ENCODE measurements around the gene RPS4Y2.

The RPS4Y2 gene

DNA sequence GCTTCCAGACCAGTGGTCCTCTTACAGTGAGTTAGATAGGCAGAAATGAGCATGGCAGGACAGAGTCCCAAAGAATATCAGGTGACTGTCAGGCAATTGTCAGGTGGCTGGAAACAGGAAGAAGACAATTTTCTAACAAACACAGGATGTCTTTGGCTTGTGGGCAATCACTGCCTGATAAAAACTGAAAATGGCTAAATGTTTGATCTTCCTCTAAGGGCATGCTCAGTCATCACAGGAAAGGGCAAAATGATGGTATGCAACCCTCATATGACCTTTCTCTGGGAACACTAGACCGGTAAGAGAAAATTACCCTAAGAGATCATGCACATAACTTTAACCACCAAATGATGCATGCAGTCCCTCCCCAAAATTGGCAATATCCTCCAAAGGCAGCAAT is 57.6 kb downstream of the RPS4Y2 start:
- Histone ChIP-seq H3K4me1 (ENCODE audit: low read depth, poor library complexity, severe bottlenecking) (no peaks in the 10 kb centered on the region), H3K9ac (no peak overlapping the region), H3K27ac (no peak overlapping the region), H2AFZ (ENCODE audit: low read depth) (no peak overlapping the region), H4K20me1 (ENCODE audit: insufficient read depth) (no peaks in the 10 kb centered on the region), H3K4me2 (no peak overlapping the region), H3K79me2 (ENCODE audit: insufficient read depth, low read depth) (no peaks in the 10 kb centered on the region), H3K4me3 (IDR thresholded peaks at IDR 0.05; ENCODE audit: insufficient read depth, low read depth, low read length) (no peak overlapping the region), H3K27me3 (ENCODE audit: insufficient read depth, low read depth) (no peaks in the 10 kb centered on the region), H3K36me3 (ENCODE audit: insufficient read depth) (no peaks in the 10 kb centered on the region)
- TF ChIP-seq, protein P1, sequence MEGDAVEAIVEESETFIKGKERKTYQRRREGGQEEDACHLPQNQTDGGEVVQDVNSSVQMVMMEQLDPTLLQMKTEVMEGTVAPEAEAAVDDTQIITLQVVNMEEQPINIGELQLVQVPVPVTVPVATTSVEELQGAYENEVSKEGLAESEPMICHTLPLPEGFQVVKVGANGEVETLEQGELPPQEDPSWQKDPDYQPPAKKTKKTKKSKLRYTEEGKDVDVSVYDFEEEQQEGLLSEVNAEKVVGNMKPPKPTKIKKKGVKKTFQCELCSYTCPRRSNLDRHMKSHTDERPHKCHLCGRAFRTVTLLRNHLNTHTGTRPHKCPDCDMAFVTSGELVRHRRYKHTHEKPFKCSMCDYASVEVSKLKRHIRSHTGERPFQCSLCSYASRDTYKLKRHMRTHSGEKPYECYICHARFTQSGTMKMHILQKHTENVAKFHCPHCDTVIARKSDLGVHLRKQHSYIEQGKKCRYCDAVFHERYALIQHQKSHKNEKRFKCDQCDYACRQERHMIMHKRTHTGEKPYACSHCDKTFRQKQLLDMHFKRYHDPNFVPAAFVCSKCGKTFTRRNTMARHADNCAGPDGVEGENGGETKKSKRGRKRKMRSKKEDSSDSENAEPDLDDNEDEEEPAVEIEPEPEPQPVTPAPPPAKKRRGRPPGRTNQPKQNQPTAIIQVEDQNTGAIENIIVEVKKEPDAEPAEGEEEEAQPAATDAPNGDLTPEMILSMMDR (conservative IDR thresholded peaks at IDR 0.05; ENCODE audit: low read depth, low read length) = no peak

DNA sequence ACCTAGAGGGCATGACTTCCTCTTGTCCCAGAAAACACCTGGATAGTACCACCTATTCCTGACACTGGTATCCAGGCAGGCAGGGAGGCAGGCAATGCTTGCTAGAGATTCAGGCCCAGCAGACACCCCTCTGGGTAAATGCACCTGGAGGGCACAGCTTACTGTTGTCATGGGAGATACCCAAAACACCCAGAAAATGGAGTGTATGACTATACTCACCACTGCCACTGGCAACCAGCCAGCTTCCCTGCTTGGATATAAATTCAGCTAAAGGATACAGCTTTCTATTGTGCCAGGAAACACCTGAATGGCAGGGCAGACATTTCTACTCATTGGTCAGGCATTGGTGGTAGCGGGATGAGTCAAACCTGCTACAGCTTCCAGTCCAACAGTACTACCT is 58.9 kb downstream of the RPS4Y2 start:
- Histone ChIP-seq H3K9ac (no peak overlapping the region), H3K27ac (no peak overlapping the region), H3K4me2 (no peak overlapping the region), H3K4me3 (IDR thresholded peaks at IDR 0.05; ENCODE audit: insufficient read depth, low read depth, low read length) (no peak overlapping the region), H3K4me1 (ENCODE audit: low read depth, poor library complexity, severe bottlenecking) (no peaks in the 10 kb centered on the region), H2AFZ (ENCODE audit: low read depth) (no peak overlapping the region), H3K79me2 (ENCODE audit: insufficient read depth, low read depth) (no peaks in the 10 kb centered on the region), H3K36me3 (ENCODE audit: insufficient read depth) (no peaks in the 10 kb centered on the region), H4K20me1 (ENCODE audit: insufficient read depth) (no peaks in the 10 kb centered on the region), H3K27me3 (ENCODE audit: insufficient read depth, low read depth) (no peaks in the 10 kb centered on the region)
- TF ChIP-seq, protein P1 (conservative IDR thresholded peaks at IDR 0.05; ENCODE audit: low read depth, low read length) = no peak

DNA sequence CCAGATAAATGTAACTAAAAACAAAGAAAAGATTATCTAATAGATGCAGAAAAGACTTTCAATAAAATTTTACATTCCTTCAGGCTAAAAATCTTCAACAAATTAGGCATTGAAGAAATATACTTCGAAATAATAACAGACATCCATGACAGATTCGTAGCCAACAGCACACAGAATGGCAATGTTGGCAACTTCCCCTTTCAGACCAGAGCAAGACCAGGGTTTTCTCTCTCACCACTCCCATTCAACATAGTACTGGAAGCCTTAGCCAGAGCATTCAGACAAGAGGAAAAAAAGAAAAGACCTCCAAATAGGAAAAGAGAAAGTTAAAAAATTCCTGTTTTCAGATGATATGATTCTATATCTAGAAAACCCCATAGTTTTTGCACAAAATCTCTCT is 61.2 kb downstream of the RPS4Y2 start:
- Histone ChIP-seq H2AFZ (ENCODE audit: low read depth) (no peak overlapping the region), H3K79me2 (ENCODE audit: insufficient read depth, low read depth) (no peaks in the 10 kb centered on the region), H3K4me2 (no peak overlapping the region), H3K4me3 (IDR thresholded peaks at IDR 0.05; ENCODE audit: insufficient read depth, low read depth, low read length) (no peak overlapping the region), H4K20me1 (ENCODE audit: insufficient read depth) (no peaks in the 10 kb centered on the region), H3K27me3 (ENCODE audit: insufficient read depth, low read depth) (no peaks in the 10 kb centered on the region), H3K9ac (no peak overlapping the region), H3K36me3 (ENCODE audit: insufficient read depth) (no peaks in the 10 kb centered on the region), H3K27ac (no peak overlapping the region), H3K4me1 (ENCODE audit: low read depth, poor library complexity, severe bottlenecking) (no peaks in the 10 kb centered on the region)
- TF ChIP-seq, protein P1 (conservative IDR thresholded peaks at IDR 0.05; ENCODE audit: low read depth, low read length) = no peak
